Stimulated activated CD4-positive, alpha-beta T cell treated with anti-CD3 and anti-CD28 coated beads, TNF-alpha, amount 100 ng/mL, for 4 hours (primary cell): ENCODE measurements around the gene MACROD2.

Source experiments
- DNase-seq, 3 experiments: peaks; one replicate each; pipeline ENCODE4 v3.0.0-alpha.2; 2020; ENCODE audit warnings: low read depth in 3 of 3

Gene MACROD2

DNA sequence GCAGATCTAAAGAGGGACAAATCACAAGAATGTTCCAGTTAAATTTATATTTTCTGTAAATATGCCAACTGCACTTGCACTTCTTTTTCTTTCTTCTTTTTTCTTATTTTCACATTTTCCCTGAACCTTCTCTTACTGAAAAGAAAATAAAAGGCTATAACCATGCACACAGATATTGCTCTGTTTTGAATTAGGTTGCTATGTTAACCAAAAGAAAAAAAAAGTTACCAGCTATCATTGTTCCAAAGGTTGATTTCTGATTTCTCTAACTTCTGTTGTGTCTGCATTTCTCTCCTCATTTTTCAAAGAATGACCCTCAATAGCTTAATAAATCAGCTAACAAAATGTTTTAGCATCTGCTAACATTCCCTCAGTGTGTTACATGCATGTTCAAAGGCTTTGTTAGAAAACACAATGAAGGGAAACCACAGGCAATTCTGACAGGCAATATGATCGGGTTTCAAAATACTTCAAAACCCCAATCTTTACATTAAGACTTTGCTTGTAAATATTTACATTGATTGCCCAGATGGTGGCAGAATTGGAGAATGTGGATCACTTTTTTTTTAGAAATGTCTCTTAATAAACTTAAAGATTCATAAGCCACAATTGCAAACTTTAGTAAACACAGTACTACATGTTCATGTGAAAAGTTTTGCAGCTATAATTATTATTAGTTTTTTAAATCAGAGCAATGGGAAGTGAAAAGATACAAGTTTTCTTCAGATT, 1270.4 kb downstream of the MACROD2 start:
- no peak for DNase-seq

GRCh38 chr20:15267935-15268334, 1272.6 kb downstream of the MACROD2 start:
- no peak for DNase-seq

DNA sequence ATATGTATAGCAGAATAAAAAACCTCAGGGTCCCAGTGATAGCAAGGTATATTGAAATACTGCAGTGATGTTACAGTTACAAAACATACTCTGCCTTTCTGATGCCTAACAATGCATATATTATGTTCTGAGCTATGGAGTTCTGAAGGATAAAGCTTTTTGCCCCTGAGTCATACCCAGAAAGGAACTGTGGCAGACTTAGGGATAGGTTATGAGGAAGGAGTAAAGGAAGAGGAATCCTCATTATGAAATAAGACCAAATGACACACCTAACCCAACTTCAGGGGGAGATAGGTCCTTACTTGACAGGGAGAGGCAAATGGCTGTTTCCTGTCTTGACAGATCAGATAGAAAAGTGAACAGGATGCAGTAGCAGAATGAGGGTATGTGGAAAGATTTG, 1282.7 kb downstream of the MACROD2 start:
- no peak for DNase-seq

GRCh38 chr20:15287329-15287728, 1292.0 kb downstream of the MACROD2 start:
- DNase-seq: no peak

DNA sequence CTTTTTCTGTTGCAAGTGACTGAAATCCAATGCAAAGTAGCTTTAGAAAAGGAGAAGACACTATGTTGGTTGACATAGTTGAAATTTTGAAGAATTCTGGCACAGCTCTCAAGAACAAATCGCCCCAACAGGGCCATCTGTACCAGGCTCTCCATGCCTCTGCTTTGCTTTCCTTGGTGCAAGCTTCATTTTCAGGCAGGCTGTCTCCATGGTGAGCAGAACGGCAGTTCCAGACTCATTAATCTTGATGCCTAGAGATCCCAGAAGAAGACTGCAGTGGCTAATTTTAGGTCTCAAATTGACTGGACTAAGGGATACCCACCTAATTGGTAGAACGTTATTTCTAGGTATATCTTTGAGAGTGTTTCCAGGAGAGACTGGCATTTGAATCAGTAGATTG, 1292.8 kb downstream of the MACROD2 start:
- DNase-seq: no peak

GRCh38 chr20:15289337-15289736, 1294.0 kb downstream of the MACROD2 start:
- DNase-seq: no peak

DNA sequence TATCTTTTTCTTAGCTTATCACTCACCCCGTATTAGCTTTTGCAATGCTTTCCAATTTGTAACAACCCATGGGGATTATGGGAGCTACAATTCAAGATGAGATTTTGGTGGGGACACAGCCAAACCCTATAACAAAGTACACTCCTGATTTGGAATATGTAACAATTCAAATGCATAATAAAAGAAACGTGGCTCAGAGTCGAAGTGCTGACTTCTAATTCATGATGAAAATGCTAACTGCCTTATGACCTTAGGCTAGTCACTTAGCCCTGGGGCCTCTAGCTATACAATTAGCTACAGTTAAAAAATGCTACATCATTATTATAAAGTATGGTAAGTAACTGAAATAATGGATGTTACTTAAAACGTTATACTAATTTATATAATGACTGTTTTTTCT, 1297.1 kb downstream of the MACROD2 start:
- DNase-seq: no peak

GRCh38 chr20:15296422-15296821, 1301.1 kb downstream of the MACROD2 start:
- DNase-seq: no peak

- no peak for DNase-seq
Observed at GRCh38 chr20:15297059-15297875, 1302.0 kb downstream of the MACROD2 start.

DNA sequence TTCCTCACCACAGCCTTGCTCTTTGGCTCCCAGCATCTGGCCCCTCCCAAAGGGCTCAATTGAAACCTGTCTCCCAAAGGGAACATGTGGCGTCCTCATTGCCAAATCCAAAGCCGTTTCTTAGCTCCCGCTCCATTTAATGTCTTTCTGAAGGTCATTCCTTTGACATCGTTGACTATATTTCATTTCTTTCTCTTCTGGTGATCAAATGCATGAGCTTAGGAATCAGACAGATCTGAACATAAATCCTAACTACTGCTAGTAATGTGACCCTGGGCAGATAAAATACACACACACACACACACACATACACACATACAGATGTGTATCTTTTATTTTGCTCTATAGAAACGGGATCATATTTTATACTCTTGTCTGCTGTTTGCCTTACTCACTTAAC, 1306.8 kb downstream of the MACROD2 start:
- DNase-seq: no peak

- DNase-seq: no peak
Observed at GRCh38 chr20:15310361-15310760, 1315.0 kb downstream of the MACROD2 start.

DNA sequence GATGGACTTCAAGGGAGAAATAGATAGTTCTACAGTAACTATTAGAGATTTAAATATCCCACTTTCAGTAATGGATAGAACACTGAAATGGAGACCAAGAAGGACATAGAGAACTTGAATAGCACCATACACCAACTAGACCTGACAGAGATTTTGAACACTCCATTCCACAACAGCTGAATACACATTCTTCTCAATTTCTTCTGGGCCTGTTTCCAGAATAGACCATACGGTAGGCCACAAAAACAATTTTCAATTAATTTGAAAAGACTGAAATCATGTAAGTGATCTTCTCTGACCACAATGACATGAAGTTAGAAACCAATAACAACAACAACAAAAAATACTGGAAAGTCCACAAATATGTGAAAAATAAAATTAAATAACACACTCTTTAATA, 1321.2 kb downstream of the MACROD2 start:
- DNase-seq: no peak

DNA sequence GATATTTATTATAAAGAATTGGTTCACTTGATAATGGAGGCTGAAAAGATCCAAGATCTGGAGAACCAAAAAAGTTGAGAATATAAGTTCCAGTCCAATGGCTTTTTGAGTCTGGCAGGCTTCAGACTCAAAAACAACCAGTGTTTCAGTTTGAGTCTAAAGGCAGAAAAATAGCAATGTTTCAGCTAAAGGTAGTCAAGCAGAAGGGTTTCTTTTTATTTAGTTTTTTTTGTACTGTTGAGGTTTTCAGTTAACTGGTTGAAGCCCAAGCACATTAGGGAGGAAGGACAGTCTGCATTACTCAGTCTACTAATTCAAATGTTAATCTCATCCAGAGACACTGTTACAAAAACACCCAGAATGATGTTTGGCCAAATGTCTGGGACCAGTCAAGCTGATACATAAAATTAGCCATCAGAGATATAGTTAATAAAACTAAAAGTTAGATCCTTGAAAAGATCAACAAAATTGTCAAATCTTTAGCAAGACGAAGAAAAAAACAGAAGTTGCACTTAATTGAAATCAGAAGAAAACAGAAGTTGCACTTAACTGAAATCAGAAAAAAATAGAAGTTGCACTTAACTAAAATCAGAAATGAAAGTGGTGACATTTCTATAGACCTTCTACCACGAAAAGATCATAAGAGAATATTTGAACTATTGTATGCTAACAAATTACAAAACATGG, 1322.4 kb downstream of the MACROD2 start:
- DNase-seq: no peak

GRCh38 chr20:15318682-15319081, 1323.4 kb downstream of the MACROD2 start:
- no peak for DNase-seq

DNA sequence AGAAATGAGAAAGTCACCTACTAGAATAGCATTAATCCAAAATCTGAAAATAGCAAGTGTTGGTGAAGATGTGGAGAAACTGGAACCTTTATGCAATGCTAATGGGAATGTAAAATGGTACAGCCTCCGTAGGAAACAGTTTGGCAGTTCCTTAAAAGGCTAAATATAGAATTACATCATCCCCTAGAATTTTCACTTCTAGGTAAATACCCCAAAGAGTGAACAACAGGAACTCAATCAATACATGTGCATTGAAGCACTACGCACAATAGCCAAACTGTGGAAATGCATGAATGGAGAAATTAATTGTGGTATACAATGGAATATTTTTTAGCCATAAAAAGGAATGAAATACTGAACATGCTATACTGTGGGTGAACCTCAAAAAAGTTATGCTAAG, 1324.1 kb downstream of the MACROD2 start:
- no peak for DNase-seq

GRCh38 chr20:15320941-15321340, 1325.6 kb downstream of the MACROD2 start:
- DNase-seq: no peak

- no peak for DNase-seq
Observed at GRCh38 chr20:15327123-15327522, 1331.8 kb downstream of the MACROD2 start.

GRCh38 chr20:15328084-15328483, 1332.8 kb downstream of the MACROD2 start:
- no peak for DNase-seq

DNA sequence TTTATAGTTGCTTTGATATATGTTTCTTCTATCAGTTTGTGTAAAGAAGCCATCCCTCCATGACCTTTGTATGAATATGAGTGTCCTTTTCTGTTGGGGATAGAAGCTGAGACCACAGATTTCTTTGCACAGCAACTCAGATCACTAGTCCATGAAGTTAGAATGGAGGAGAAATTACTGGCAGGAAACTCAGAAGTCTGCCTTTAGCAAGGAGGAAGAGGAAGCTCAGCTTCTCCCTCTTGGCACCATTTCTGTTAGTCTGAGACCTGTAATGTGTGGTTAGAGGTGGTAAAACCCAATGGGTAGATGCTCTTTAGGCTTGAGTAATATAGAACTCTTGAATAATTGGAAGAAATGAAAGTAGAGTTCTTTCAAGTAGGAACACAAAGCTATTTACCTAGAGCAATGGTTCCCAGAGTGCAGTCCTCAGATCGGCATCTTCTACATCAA, 1337.4 kb downstream of the MACROD2 start:
- no peak for DNase-seq

DNA sequence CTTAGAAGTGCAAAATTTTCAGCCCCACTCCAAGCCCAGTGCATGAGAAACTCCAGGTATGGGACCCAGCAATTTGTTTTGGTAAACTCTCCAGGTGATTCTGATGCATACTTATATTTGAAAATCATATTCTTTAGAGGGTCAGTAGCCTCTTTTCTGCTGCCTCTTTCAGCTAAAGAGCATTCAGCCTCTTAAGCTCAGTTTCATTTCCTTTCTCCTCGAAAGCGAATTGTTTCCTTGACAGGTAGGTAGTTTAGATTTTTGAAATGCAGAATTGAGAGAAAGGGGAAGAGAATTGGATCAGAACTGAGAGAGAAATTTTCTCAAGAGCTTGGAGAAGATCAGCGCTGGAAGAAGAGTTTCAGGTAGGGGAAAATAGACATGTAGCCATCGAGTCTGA, 1337.9 kb downstream of the MACROD2 start:
- no peak for DNase-seq

- no peak for DNase-seq
Observed at GRCh38 chr20:15336011-15336410, 1340.7 kb downstream of the MACROD2 start.

- DNase-seq: no peak
Observed at GRCh38 chr20:15336536-15336935, 1341.2 kb downstream of the MACROD2 start.

DNA sequence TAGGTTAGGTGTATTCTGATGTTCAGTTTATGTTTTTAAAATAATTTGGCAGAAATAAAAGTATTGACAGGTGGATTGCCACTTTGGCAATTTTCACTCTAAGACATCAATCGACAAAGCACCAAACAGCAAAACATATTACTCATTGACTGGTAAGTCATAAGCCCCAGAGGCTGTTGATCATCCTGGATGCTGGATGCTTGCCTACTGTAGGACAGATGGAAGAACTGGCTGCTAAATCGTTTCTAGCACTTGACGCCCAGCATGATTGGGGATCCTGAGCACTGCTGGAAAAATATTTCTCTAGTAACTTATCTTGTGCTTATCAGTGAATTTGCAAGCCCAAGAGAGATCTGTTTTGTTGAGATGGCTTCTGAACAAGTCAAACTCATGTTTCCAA, 1343.9 kb downstream of the MACROD2 start:
- DNase-seq: no peak
